ENCODE data around the gene EGFLAM. TPM values are rescaled to one million over a fixed set of nuclear protein-coding genes. Genes with fewer than 3 reads are reported as not detected.

Gene EGFLAM
- total and polyA plus RNA-seq, 9 of the 15 experiments (the other 6 are each of a cell fraction or from before 2014, with no cell fraction given): 0.09 to 2.5 (median 1.0) TPM

- Histone ChIP-seq H3K9me3 (replicated peaks; ENCODE audit: control insufficient read depth, insufficient read depth, low read depth, low read length) (no peaks in the 10 kb centered on the region), H4K20me1 (replicated peaks; ENCODE audit: control insufficient read depth, insufficient read depth, low read length) (no peaks in the 10 kb centered on the region), H3K79me2 (ENCODE audit: control insufficient read depth, insufficient read depth, low read length) (no peaks in the 10 kb centered on the region), H3K27me3 (ENCODE audit: control insufficient read depth in 2 of 2, insufficient read depth in 2 of 2, low read length in 2 of 2) (peaks cover 19 to 30% of the 10 kb centered on the region in 2 experiments; a peak in 3 of 5 replicates), H3K4me2 (ENCODE audit: insufficient read depth, low read length) (no peak overlapping the region), H3K4me1 (replicated peaks in 1 of 2; ENCODE audit: control insufficient read depth in 2 of 2, insufficient read depth in 2 of 2, low read length in 2 of 2) (no peaks in the 10 kb centered on the region), H3K9ac (ENCODE audit: insufficient read depth in 1 of 2, low read depth in 2 of 2, low read length in 2 of 2) (no peak overlapping the region), H3K4me3 (no peak overlapping the region), H3K9me1 (ENCODE audit: control insufficient read depth, insufficient read depth, low read length) (no peaks in the 10 kb centered on the region), H2AFZ (ENCODE audit: low read depth, low read length) (no peak overlapping the region), H3K27ac (ENCODE audit: extremely low read depth, low read depth, low read length) (no peak overlapping the region), H3K36me3 (ENCODE audit: control insufficient read depth, insufficient read depth, low read length) (no peaks in the 10 kb centered on the region)
- POLR2A ChIA-PET: interaction anchor here (0.7 kb wide), 1 partner anchor 51 kb away, joined by 3 read pairs; no protein-coding TSS in a partner anchor
- 4% methylated on average over 6 of the region's 6 CpGs for WGBS (ENCODE audit: insufficient coverage, low coverage, missing lambda C conversion rate)
- ATAC-seq: no peak
- BruUV-seq (replicated peaks): no TSS peak
- no peak for FAIRE-seq
- DNase-seq (ENCODE audit: extremely low read depth in 1 of 4, low spot score in 3 of 4): no peak
- CTCF ChIA-PET (ENCODE audit: low intra/inter-chr PET ratio): interaction anchor here (1.4 kb wide), 1 partner anchor 546 kb away, joined by 5 read pairs; no protein-coding TSS in a partner anchor
- intact Hi-C loops (cut with micrococcal nuclease): loop anchor here (10.0 kb wide), 1 partner anchor 541 kb away; no protein-coding TSS in a partner anchor
- in situ Hi-C loops (cut with MboI): no loop called here
- TF ChIP-seq ZNF780A (CRISPR knock-in tag; IDR thresholded peaks at IDR 0.05): no peak
- TF ChIP-seq CHAMP1 (IDR thresholded peaks at IDR 0.05): no peak
- no peak for TF ChIP-seq POLR3G (IDR thresholded peaks at IDR 0.05; ENCODE audit: extremely low read depth, insufficient read length, insufficient replicate concordance)
- TF ChIP-seq RFX1 (IDR thresholded peaks at IDR 0.05): no peak
- no peak for TF ChIP-seq OTX1 (CRISPR knock-in tag; IDR thresholded peaks at IDR 0.05)
- TF ChIP-seq ZNF398 (CRISPR knock-in tag; IDR thresholded peaks at IDR 0.05): no peak
- no peak for TF ChIP-seq FOXJ2 (tag; IDR thresholded peaks at IDR 0.05)
- TF ChIP-seq RB1 (IDR thresholded peaks at IDR 0.05; ENCODE audit: low read depth): no peak
- no peak for TF ChIP-seq ZNF717 (CRISPR knock-in tag; IDR thresholded peaks at IDR 0.05)
- TF ChIP-seq TEAD4 (IDR thresholded peaks at IDR 0.05; ENCODE audit: low read length): no peak
- TF ChIP-seq TEAD4 (CRISPR knock-in tag; IDR thresholded peaks at IDR 0.05; ENCODE audit: borderline replicate concordance): no peak
- TF ChIP-seq ZNF3 (CRISPR knock-in tag; IDR thresholded peaks at IDR 0.05): no peak
- no peak for TF ChIP-seq ZNF263 (CRISPR knock-in tag; IDR thresholded peaks at IDR 0.05; ENCODE audit: borderline replicate concordance)
- TF ChIP-seq TGIF2 (CRISPR knock-in tag; IDR thresholded peaks at IDR 0.05): no peak
- no peak for TF ChIP-seq ZNF165 (CRISPR knock-in tag; IDR thresholded peaks at IDR 0.05; ENCODE audit: borderline replicate concordance)
These were observed 5.6 kb downstream of the EGFLAM start for GRCh38 chr5:38263983-38264382.

All from K562 (cell line).